DOHH2 (cell line): ENCODE results near the gene CHST10.
"Not testable (repeated sequence)": the region's sequence is repeated elsewhere in the genome, so short reads cannot be mapped to it uniquely, and the experiment has no call there.

Experiments used
- H3F3A ChIP-seq: fragments of 200-600 bp; sonication (generic), shearing (Covaris generic); 2 replicates; pipeline ENCODE4 v1.6.0; 2016; ENCODE audit warnings: antibody characterized with exemption, mild to moderate bottlenecking; ENCODE audit not compliant: control insufficient read depth, insufficient read depth
- H3K27ac ChIP-seq: fragments of 200-600 bp; sonication (generic); 2 replicates; pipeline ENCODE4 v1.5.1; 2014; ENCODE audit warnings: low read depth, mild to moderate bottlenecking, low read length, moderate library complexity
- H3K27me3 ChIP-seq: fragments of 200-600 bp; sonication (generic); 2 replicates; pipeline ENCODE4 v1.6.1; 2014; ENCODE audit warnings: mild to moderate bottlenecking, low read length, mixed read lengths; ENCODE audit not compliant: control insufficient read depth
- H3K36me3 ChIP-seq: fragments of 200-600 bp; sonication (generic); 2 replicates; pipeline ENCODE4 v1.6.1; 2014; ENCODE audit warnings: mild to moderate bottlenecking, low read length, moderate library complexity, mixed read lengths; ENCODE audit not compliant: control insufficient read depth
- H3K4me1 ChIP-seq: fragments of 200-600 bp; sonication (generic); 2 replicates; pipeline ENCODE4 v1.6.1; 2014; ENCODE audit warnings: mild to moderate bottlenecking, low read length, mixed read lengths; ENCODE audit not compliant: control insufficient read depth
- H3K4me2 ChIP-seq: fragments of 200-600 bp; sonication (generic); 2 replicates; pipeline ENCODE4 v1.6.0; 2014; ENCODE audit warnings: mild to moderate bottlenecking, low read length, moderate library complexity
- H3K4me3 ChIP-seq: fragments of 200-600 bp; sonication (generic); 2 replicates; pipeline ENCODE4 v1.5.1; 2014; ENCODE audit warnings: mild to moderate bottlenecking, low read length, mixed read lengths
- H3K79me2 ChIP-seq: fragments of 200-600 bp; sonication (generic); 2 replicates; pipeline ENCODE4 v1.6.1; 2014; ENCODE audit warnings: mild to moderate bottlenecking, low read length, mixed read lengths; ENCODE audit not compliant: control insufficient read depth
- H3K9me2 ChIP-seq: fragments of 200-600 bp; sonication (generic); replicated peaks from 2 replicates; pipeline ENCODE4 v1.6.1; 2014; ENCODE audit warnings: mild to moderate bottlenecking, low read length, mixed read lengths; ENCODE audit not compliant: control insufficient read depth
- H3K9me3 ChIP-seq: fragments of 200-600 bp; sonication (generic); 2 replicates; pipeline ENCODE4 v1.6.1; 2014; ENCODE audit warnings: antibody characterized with exemption, low read length, mixed read lengths; ENCODE audit not compliant: control insufficient read depth, insufficient read depth
- H4K20me1 ChIP-seq: fragments of 200-600 bp; sonication (generic); 2 replicates; pipeline ENCODE4 v1.6.0; 2014; ENCODE audit warnings: low read depth, mild to moderate bottlenecking, antibody characterized with exemption, low read length, moderate library complexity; ENCODE audit not compliant: control insufficient read depth, insufficient read depth
- EZH2phosphoT487 ChIP-seq: fragments of 200-600 bp; sonication (generic); IDR thresholded peaks from 2 replicates; pipeline ENCODE4 v1.6.1; 2017; ENCODE audit warnings: borderline replicate concordance, mild to moderate bottlenecking, antibody characterized with exemption, low read length, moderate library complexity, mixed read lengths
- TF ChIP-seq, protein P1 (sequence below): fragments of 200-600 bp; sonication (generic); IDR thresholded peaks from one replicate; pipeline ENCODE4 v1.5.1; 2014; ENCODE audit warnings: antibody characterized with exemption, mild to moderate bottlenecking, low read depth, low read length; ENCODE audit not compliant: poor library complexity, severe bottlenecking

Gene CHST10

DNA sequence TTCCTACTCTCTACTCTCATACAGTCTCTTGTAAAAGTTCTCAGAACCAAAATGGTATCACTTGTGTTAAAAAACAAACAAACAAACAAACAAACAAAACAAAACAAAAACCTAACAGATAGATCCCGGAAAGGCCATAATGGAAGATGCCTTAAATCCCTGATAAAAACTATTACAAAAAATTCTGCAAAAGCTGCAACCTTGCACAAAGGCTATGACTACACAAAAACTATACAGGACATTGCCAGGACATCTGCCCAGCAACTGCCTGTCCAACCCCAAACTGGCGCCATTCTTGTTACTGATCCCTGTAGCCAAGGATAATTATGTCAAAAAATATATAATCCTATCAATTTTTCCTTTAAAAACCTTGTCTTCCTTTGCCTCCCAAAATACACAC lies 58.9 kb downstream of the CHST10 start:
- TF ChIP-seq, protein P1, sequence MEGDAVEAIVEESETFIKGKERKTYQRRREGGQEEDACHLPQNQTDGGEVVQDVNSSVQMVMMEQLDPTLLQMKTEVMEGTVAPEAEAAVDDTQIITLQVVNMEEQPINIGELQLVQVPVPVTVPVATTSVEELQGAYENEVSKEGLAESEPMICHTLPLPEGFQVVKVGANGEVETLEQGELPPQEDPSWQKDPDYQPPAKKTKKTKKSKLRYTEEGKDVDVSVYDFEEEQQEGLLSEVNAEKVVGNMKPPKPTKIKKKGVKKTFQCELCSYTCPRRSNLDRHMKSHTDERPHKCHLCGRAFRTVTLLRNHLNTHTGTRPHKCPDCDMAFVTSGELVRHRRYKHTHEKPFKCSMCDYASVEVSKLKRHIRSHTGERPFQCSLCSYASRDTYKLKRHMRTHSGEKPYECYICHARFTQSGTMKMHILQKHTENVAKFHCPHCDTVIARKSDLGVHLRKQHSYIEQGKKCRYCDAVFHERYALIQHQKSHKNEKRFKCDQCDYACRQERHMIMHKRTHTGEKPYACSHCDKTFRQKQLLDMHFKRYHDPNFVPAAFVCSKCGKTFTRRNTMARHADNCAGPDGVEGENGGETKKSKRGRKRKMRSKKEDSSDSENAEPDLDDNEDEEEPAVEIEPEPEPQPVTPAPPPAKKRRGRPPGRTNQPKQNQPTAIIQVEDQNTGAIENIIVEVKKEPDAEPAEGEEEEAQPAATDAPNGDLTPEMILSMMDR = no peak
- no peak for TF ChIP-seq EZH2phosphoT487
- Histone ChIP-seq H3K9me3 (no peaks in the 10 kb centered on the region), H3K27me3 (peaks cover 3% of the 10 kb centered on the region; the same call in 1 of the 2 replicates), H3K4me2 (no peak overlapping the region), H3K4me1 (no peaks in the 10 kb centered on the region), H3K36me3 (no peaks in the 10 kb centered on the region), H4K20me1 (no peaks in the 10 kb centered on the region), H3K4me3 (no peak overlapping the region), H3K79me2 (no peaks in the 10 kb centered on the region), H3F3A (no peaks in the 10 kb centered on the region), H3K27ac (no peak overlapping the region), H3K9me2 (no peaks in the 10 kb centered on the region)

DNA sequence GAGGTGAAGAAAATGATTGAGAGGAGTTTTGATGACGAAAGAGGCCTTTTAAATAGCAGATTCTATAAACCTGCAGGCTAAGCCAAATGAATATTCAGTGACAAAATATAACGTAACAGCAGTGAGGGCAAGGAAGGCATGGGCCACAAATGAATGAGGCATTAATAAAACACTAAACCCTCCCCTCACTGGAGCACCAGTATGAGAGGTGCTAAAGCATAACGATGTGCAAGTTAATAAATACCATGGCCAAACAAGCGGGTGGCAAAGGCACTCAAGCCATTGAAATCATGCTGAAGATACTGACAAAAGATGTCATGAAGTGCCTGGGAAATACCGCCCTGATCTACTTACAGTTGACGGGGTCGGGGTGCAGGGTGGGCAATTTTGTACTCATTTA lies 64.9 kb downstream of the CHST10 start:
- peaks cover 3% of the 10 kb centered on the region; the same call in 1 of the 2 replicates for H3K27me3 ChIP-seq
- H3K4me1 ChIP-seq = no peaks in the 10 kb centered on the region
- no peak overlapping the region for H3K4me2 ChIP-seq
- no peaks in the 10 kb centered on the region for H3K9me2 ChIP-seq
- H3F3A ChIP-seq = no peaks in the 10 kb centered on the region
- no peaks in the 10 kb centered on the region for H3K9me3 ChIP-seq
- no peaks in the 10 kb centered on the region for H3K79me2 ChIP-seq
- H4K20me1 ChIP-seq = no peaks in the 10 kb centered on the region
- no peaks in the 10 kb centered on the region for H3K36me3 ChIP-seq
- no peak overlapping the region for H3K4me3 ChIP-seq
- H3K27ac ChIP-seq = no peak overlapping the region
- no peak for TF ChIP-seq EZH2phosphoT487
- TF ChIP-seq, protein P1 = no peak

DNA sequence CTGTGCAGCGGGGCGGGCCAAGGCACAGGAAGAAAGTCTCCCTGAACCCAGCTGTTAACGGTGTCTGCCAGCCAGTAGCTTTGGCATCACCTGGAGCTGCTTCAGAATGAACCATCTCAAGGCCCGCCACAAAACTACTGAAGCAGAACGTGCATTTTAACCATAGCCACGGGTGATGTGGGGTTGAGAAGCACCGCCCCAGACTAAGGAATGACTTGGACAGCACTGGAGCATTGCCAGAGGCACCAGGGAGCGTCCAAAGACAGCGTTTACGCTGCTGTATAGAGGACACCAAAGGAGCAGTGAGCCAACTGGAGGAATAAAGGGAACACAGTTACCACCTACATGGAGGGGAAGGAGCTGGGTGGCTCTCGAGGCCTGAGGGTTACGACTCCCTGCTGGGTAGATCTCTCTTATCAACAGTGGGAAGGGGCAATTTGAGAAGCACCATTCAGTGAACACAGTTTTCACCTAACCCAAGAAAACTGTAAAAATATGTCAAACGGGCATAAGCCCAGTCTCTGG lies 66.7 kb downstream of the CHST10 start:
- H3K4me3 ChIP-seq = no peak overlapping the region
- no peaks in the 10 kb centered on the region for H3K9me2 ChIP-seq
- H3K27ac ChIP-seq = no peak overlapping the region
- H3F3A ChIP-seq = no peaks in the 10 kb centered on the region
- no peaks in the 10 kb centered on the region for H3K4me1 ChIP-seq
- no peaks in the 10 kb centered on the region for H4K20me1 ChIP-seq
- H3K9me3 ChIP-seq = no peaks in the 10 kb centered on the region
- H3K36me3 ChIP-seq = no peaks in the 10 kb centered on the region
- TF ChIP-seq, protein P1 = no peak
- TF ChIP-seq EZH2phosphoT487 = no peak
- no peak overlapping the region for H3K4me2 ChIP-seq
- H3K27me3 ChIP-seq = peaks cover 6% of the 10 kb centered on the region; the same call in 1 of the 2 replicates
- no peaks in the 10 kb centered on the region for H3K79me2 ChIP-seq

DNA sequence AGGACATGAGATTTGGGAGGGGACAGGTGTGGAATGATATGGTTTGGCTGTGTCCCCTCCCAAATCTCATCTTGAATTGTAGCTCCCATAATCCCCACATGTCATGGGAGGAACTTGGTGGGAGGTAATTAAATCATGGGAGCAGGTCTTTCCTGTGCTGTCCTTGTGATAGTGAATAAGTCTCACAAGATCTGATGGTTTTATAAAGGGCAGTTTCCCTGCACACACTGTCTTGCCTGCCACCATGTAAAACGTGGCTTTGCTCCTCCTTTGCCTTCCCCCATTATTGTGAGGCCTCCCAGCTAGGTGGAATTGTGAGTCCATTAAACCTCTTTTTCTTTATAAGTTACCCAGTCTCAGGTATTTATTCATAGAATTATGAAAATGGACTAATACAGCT lies 72.3 kb downstream of the CHST10 start:
- not testable (repeated sequence) for H3K9me3 ChIP-seq, H3K79me2 ChIP-seq, H3K27ac ChIP-seq, H3K9me2 ChIP-seq, H3K36me3 ChIP-seq, H4K20me1 ChIP-seq, H3F3A ChIP-seq, H3K27me3 ChIP-seq, H3K4me2 ChIP-seq, H3K4me3 ChIP-seq, H3K4me1 ChIP-seq
